ENCODE data around the gene SH3BP4. TPM values are rescaled to one million over a fixed set of nuclear protein-coding genes. Genes with fewer than 3 reads are reported as not detected.

SH3BP4 gene
- total and polyA plus RNA-seq, 4 donors: 4.1 to 18.4 (median 12.2) TPM

GRCh38 chr2:235011929-235012631, 60.3 kb downstream of the SH3BP4 start:
- no peak overlapping the region for H3K27ac ChIP-seq (ENCODE audit: low read depth in 1 of 2, low read length in 2 of 2)
- H3K4me3 ChIP-seq (ENCODE audit: low read depth in 1 of 3, low read length in 3 of 3): no peak overlapping the region
- WGBS: 93% methylated on average over 15 of the region's 15 CpGs
- peaks cover 12 to 27% (median 16%) of the 10 kb centered on the region in 4 donors for H3K4me1 ChIP-seq (ENCODE audit: control insufficient read depth in 4 of 4, insufficient read depth in 4 of 4, low read length in 3 of 4)
- no peaks in the 10 kb centered on the region for H3K27me3 ChIP-seq (ENCODE audit: control insufficient read depth in 4 of 4, insufficient read depth in 4 of 4, low read length in 3 of 4)
- no peak for TF ChIP-seq YY1 (IDR thresholded peaks at IDR 0.05)
- H3K36me3 ChIP-seq (ENCODE audit: control insufficient read depth in 4 of 4, insufficient read depth in 3 of 4, low read depth in 1 of 4, low read length in 3 of 4): no peaks in the 10 kb centered on the region
- no peaks in the 10 kb centered on the region for H3K9me3 ChIP-seq (ENCODE audit: control insufficient read depth in 4 of 4, low read length in 3 of 4)
- DNase-seq (ENCODE audit: low spot score): no peak
- no peak overlapping the region for H3K9ac ChIP-seq (ENCODE audit: low read depth in 1 of 2, low read length in 2 of 2)

- no peaks in the 10 kb centered on the region for H3K4me1 ChIP-seq (ENCODE audit: control insufficient read depth in 4 of 4, insufficient read depth in 4 of 4, low read length in 3 of 4)
- WGBS: 72% methylated on average over 4 of the region's 4 CpGs
- no peaks in the 10 kb centered on the region for H3K27me3 ChIP-seq (ENCODE audit: control insufficient read depth in 4 of 4, insufficient read depth in 4 of 4, low read length in 3 of 4)
- no peak for TF ChIP-seq RAD21 (IDR thresholded peaks at IDR 0.05)
- no peak for TF ChIP-seq JUND (IDR thresholded peaks at IDR 0.05)
- no peak for TF ChIP-seq ZBTB33 (IDR thresholded peaks at IDR 0.05)
- no peak for TF ChIP-seq NR2F2 (IDR thresholded peaks at IDR 0.05)
- no peak for TF ChIP-seq FOXA2 (IDR thresholded peaks at IDR 0.05)
- TF ChIP-seq MAX (IDR thresholded peaks at IDR 0.05): no peak
- TF ChIP-seq HNF4A (conservative IDR thresholded peaks at IDR 0.05): no peak
- no peak for TF ChIP-seq REST (IDR thresholded peaks at IDR 0.05)
- no peak for TF ChIP-seq FOXA1 (IDR thresholded peaks at IDR 0.05)
- no peak for TF ChIP-seq SP1 (IDR thresholded peaks at IDR 0.05)
- TF ChIP-seq TAF1 (conservative IDR thresholded peaks at IDR 0.05): no peak
- no peak for TF ChIP-seq HNF4G (IDR thresholded peaks at IDR 0.05)
- TF ChIP-seq YY1 (IDR thresholded peaks at IDR 0.05): no peak
- TF ChIP-seq CTCF (IDR thresholded peaks at IDR 0.05; ENCODE audit: low read depth, low read length, missing input control): no peak
- TF ChIP-seq GABPA (IDR thresholded peaks at IDR 0.05 in 1 of 2, conservative IDR thresholded peaks at IDR 0.05 in 1 of 2): no peak
- no peak for TF ChIP-seq RXRA (IDR thresholded peaks at IDR 0.05)
- no peak for DNase-seq (ENCODE audit: low spot score)
- no peaks in the 10 kb centered on the region for H3K9me3 ChIP-seq (ENCODE audit: control insufficient read depth in 4 of 4, low read length in 3 of 4)
- H3K36me3 ChIP-seq (ENCODE audit: control insufficient read depth in 4 of 4, insufficient read depth in 3 of 4, low read depth in 1 of 4, low read length in 3 of 4): no peaks in the 10 kb centered on the region
- no peak overlapping the region for H3K4me3 ChIP-seq (ENCODE audit: low read depth in 1 of 3, low read length in 3 of 3)
- no peak overlapping the region for H3K27ac ChIP-seq (ENCODE audit: low read depth in 1 of 2, low read length in 2 of 2)
- no peak overlapping the region for H3K9ac ChIP-seq (ENCODE audit: low read depth in 1 of 2, low read length in 2 of 2)
These were observed 65.6 kb downstream of the SH3BP4 start for GRCh38 chr2:235017441-235017840.
